Measurements from ENCODE around the gene NUTM2F. TPM values are rescaled to one million over a fixed set of nuclear protein-coding genes. Genes with fewer than 3 reads are reported as not detected.
"Not testable (repeated sequence)": the region's sequence is repeated elsewhere in the genome, so short reads cannot be mapped to it uniquely, and the experiment has no call there.

Gene NUTM2F
- total RNA-seq, 1 experiment from 2014 or later, result not detected

- not testable (repeated sequence) for H4K20me1 ChIP-seq (ENCODE audit: control insufficient read depth, insufficient read depth, insufficient read length); H3K4ac ChIP-seq (ENCODE audit: low read depth, low read length); H3K9ac ChIP-seq (ENCODE audit: extremely low read depth, insufficient read length, low read length); H3K18ac ChIP-seq (ENCODE audit: insufficient read length, low read depth, low read length); H3K27ac ChIP-seq (ENCODE audit: insufficient read length, low read depth, low read length); H3K4me2 ChIP-seq (ENCODE audit: insufficient read depth, insufficient read length, low read length); H3T11ph ChIP-seq (ENCODE audit: low read length); H3K9me3 ChIP-seq (ENCODE audit: control insufficient read depth, low read depth, low read length); H3K79me2 ChIP-seq (ENCODE audit: insufficient read depth, low read length); H4K8ac ChIP-seq (replicated peaks; ENCODE audit: insufficient read length, low read depth, low read length); H2BK20ac ChIP-seq (ENCODE audit: low read depth, low read length, poor library complexity, severe bottlenecking); H3K23ac ChIP-seq (ENCODE audit: insufficient read length, low read depth, low read length); H3K4me1 ChIP-seq (ENCODE audit: insufficient read depth, low read length); H2BK12ac ChIP-seq (ENCODE audit: insufficient read length, low read depth, low read length); H2AK5ac ChIP-seq (ENCODE audit: insufficient read length, low read length); H2BK15ac ChIP-seq (ENCODE audit: low read depth, low read length); H3K79me1 ChIP-seq (ENCODE audit: insufficient read depth, low read depth, low read length, poor library complexity, severe bottlenecking); H3K14ac ChIP-seq (ENCODE audit: insufficient read depth, low read length); H2AFZ ChIP-seq (ENCODE audit: low read length); H2BK5ac ChIP-seq (ENCODE audit: insufficient read length, low read length); H4K5ac ChIP-seq (ENCODE audit: insufficient read length, low read depth, low read length); H4K91ac ChIP-seq (ENCODE audit: insufficient read length, low read depth, low read length); H3K9me3 Mint-ChIP-seq; H3K56ac ChIP-seq (ENCODE audit: insufficient read length, low read depth, low read length); H3K27me3 ChIP-seq (ENCODE audit: insufficient read depth, low read length); H2BK120ac ChIP-seq (ENCODE audit: low read depth, low read length, poor library complexity, severe bottlenecking); H3K36me3 Mint-ChIP-seq (ENCODE audit: insufficient read depth in 1 of 3, low read depth in 3 of 3); H3K4me1 Mint-ChIP-seq; H3K23me2 ChIP-seq (ENCODE audit: insufficient read length, low read depth, low read length, poor library complexity, severe bottlenecking)
- Mint-ChIP-seq H3K27me3 (ENCODE audit: low read depth) (peaks cover 22% of the 10 kb centered on the region), H3K27ac (peak overlapping the region; percentile 88 to 91 (median 88); a peak in 3 of 7 replicates), H3K4me3 (peak overlapping the region; percentile 85 to 91)
- DNase-seq, result peak; percentile 93
- WGBS (ENCODE audit: extremely low coverage, insufficient read length, low lambda C conversion rate), result no CpG with 5 or more reads among the region's 106 CpGs
These were observed 46.0 kb upstream of the NUTM2F start for GRCh38 chr9:94374176-94375056.

- H2BK5ac ChIP-seq (ENCODE audit: insufficient read length, low read length); H4K91ac ChIP-seq (ENCODE audit: insufficient read length, low read depth, low read length); H4K20me1 ChIP-seq (ENCODE audit: control insufficient read depth, insufficient read depth, insufficient read length); H3K79me2 ChIP-seq (ENCODE audit: insufficient read depth, low read length); H3K36me3 Mint-ChIP-seq (ENCODE audit: insufficient read depth in 1 of 3, low read depth in 3 of 3); H4K8ac ChIP-seq (replicated peaks; ENCODE audit: insufficient read length, low read depth, low read length); H3K56ac ChIP-seq (ENCODE audit: insufficient read length, low read depth, low read length); H3T11ph ChIP-seq (ENCODE audit: low read length); H3K79me1 ChIP-seq (ENCODE audit: insufficient read depth, low read depth, low read length, poor library complexity, severe bottlenecking); H2BK12ac ChIP-seq (ENCODE audit: insufficient read length, low read depth, low read length); H2AFZ ChIP-seq (ENCODE audit: low read length); H3K23ac ChIP-seq (ENCODE audit: insufficient read length, low read depth, low read length); H2AK5ac ChIP-seq (ENCODE audit: insufficient read length, low read length); H3K9ac ChIP-seq (ENCODE audit: extremely low read depth, insufficient read length, low read length); H2BK20ac ChIP-seq (ENCODE audit: low read depth, low read length, poor library complexity, severe bottlenecking); H3K4me1 ChIP-seq (ENCODE audit: insufficient read depth, low read length); H3K4ac ChIP-seq (ENCODE audit: low read depth, low read length); H4K5ac ChIP-seq (ENCODE audit: insufficient read length, low read depth, low read length); DNase-seq; H2BK120ac ChIP-seq (ENCODE audit: low read depth, low read length, poor library complexity, severe bottlenecking); H3K14ac ChIP-seq (ENCODE audit: insufficient read depth, low read length); H3K9me3 ChIP-seq (ENCODE audit: control insufficient read depth, low read depth, low read length); H3K23me2 ChIP-seq (ENCODE audit: insufficient read length, low read depth, low read length, poor library complexity, severe bottlenecking); H3K4me2 ChIP-seq (ENCODE audit: insufficient read depth, insufficient read length, low read length); H3K27ac ChIP-seq (ENCODE audit: insufficient read length, low read depth, low read length); H3K9me3 Mint-ChIP-seq; H3K27me3 ChIP-seq (ENCODE audit: insufficient read depth, low read length); H3K4me1 Mint-ChIP-seq; H2BK15ac ChIP-seq (ENCODE audit: low read depth, low read length); H3K18ac ChIP-seq (ENCODE audit: insufficient read length, low read depth, low read length): not testable (repeated sequence)
- peaks cover 25% of the 10 kb centered on the region for H3K27me3 Mint-ChIP-seq (ENCODE audit: low read depth)
- WGBS (ENCODE audit: extremely low coverage, insufficient read length, low lambda C conversion rate), result no CpG with 5 or more reads among the region's 11 CpGs
- peak overlapping the region in 2 of 3 experiments; percentile 88 to 91; a peak in 2 of 7 replicates for H3K27ac Mint-ChIP-seq
- peak overlapping the region; percentile 58 to 80 for H3K4me3 Mint-ChIP-seq
These were observed 45.3 kb upstream of the NUTM2F start for GRCh38 chr9:94373779-94374175.
